Lung (tissue), 12 donors: Measurements from ENCODE around the gene SPATA12. TPM values are rescaled to one million over a fixed set of nuclear protein-coding genes. Genes with fewer than 3 reads are reported as not detected.

Experiments
- ATAC-seq: fragments of 200-7000 bp; cut with Tn5 transposase; one replicate; pipeline ENCODE4 v1.9.1; 2020; ENCODE audit warnings: moderate number of reproducible peaks; ENCODE audit not compliant: insufficient read depth, low FRiP score
- DNase-seq, 3 donors: peaks; one replicate each; pipeline ENCODE4 v3.0.0-alpha.2; 2013 to 2017
- H3K27ac ChIP-seq, 2 donors: one replicate each; pipeline ENCODE4 v1.5.1; 2013; ENCODE audit warnings: mild to moderate bottlenecking in 2 of 2, moderate library complexity in 2 of 2, control low read depth in 1 of 2, inconsistent platforms in 1 of 2, low read depth in 1 of 2, low read length in 1 of 2
- H3K27me3 ChIP-seq, 3 donors: one replicate each; pipeline ENCODE4 v1.5.1; 2013; ENCODE audit warnings: low read length in 2 of 3; ENCODE audit not compliant: control insufficient read depth in 3 of 3, insufficient read depth in 3 of 3
- H3K36me3 ChIP-seq, 4 donors: one replicate each; pipeline ENCODE4 v1.5.1; 2013; ENCODE audit warnings: low read length in 4 of 4, mild to moderate bottlenecking in 1 of 4, moderate library complexity in 1 of 4; ENCODE audit not compliant: control insufficient read depth in 4 of 4, insufficient read depth in 4 of 4
- H3K4me1 ChIP-seq, 5 donors: one replicate each; pipeline ENCODE4 v1.5.1; 2013; ENCODE audit warnings: low read length in 5 of 5, mild to moderate bottlenecking in 2 of 5, moderate library complexity in 1 of 5; ENCODE audit not compliant: control insufficient read depth in 5 of 5, insufficient read depth in 5 of 5
- H3K4me3 ChIP-seq: one replicate; pipeline ENCODE4 v1.5.1; 2013; ENCODE audit warnings: mild to moderate bottlenecking, control low read depth, moderate library complexity
- H3K9ac ChIP-seq, 2 donors: one replicate each; pipeline ENCODE4 v1.5.1; 2013; ENCODE audit warnings: low read length in 2 of 2, control low read depth in 1 of 2; ENCODE audit not compliant: insufficient read depth in 1 of 2
- H3K9me3 ChIP-seq, 4 donors: one replicate each; pipeline ENCODE4 v1.5.1; 2013; ENCODE audit warnings: low read length in 3 of 4, mild to moderate bottlenecking in 1 of 4, moderate library complexity in 1 of 4; ENCODE audit not compliant: control insufficient read depth in 4 of 4, insufficient read depth in 3 of 4
- CTCF ChIP-seq: IDR thresholded peaks from 2 replicates; pipeline ENCODE4 v1.5.1; 2012; ENCODE audit warnings: mild to moderate bottlenecking; ENCODE audit errors: control extremely low read depth, extremely low read depth
- WGBS, 2 donors: extraction: QIAGEN DNeasy Blood & Tissue Kit; methylation state at CpG; one replicate each; pipeline ENCODE4 v1.1.7; 2013; 5-methylcytosine and 5-hydroxymethylcytosine counted together
- polyA plus RNA-seq, 2 donors: library from polyadenylated mRNA; stranded (reverse); fragments of 200-250 nt; gene quantifications; one replicate each; pipeline ENCODE4 v1.2.1, GENCODE V29; 2013
- total RNA-seq, 2 donors: library from RNA; depleted of rRNA in 1 of 2; stranded (reverse); fragments of >200 nt in 1 of 2; gene quantifications; one replicate each; pipeline ENCODE4 v1.2.1, GENCODE V29; 2014 to 2021
- donor health status: control.
- donor health status: control.
- donor health status: Bipolar disorder and iron deficiency.
- donor health status: healthy.
- donor health status: DM: yes; HTN: yes; CAD: no.

The SPATA12 gene
- total and polyA plus RNA-seq, 4 donors: 0.08 to 0.15 (median 0.08) TPM; not detected in 1

DNA sequence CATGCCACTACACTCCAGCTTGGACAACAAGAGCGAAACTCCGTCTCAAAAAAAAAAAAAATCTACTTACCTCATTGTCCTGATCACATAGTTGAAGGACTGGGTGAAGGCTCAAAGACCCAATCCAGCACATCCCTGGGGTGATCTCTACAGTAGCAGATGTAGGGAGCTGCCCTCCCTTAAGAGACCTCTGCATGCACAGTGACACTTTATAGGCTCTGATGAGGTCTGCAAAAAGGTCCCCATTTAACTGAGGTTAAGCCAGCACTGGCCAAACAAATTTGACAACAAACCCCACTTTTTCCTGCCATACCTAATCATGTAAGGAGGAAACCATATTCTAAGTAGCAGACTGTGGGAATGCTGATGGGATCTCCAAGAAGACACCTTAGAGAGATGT is 31.1 kb upstream of the SPATA12 start:
- 97 to 100% methylated on average over 2 of the region's 2 CpGs for WGBS, 2 donors
- no peak overlapping the region for H3K4me3 ChIP-seq
- TF ChIP-seq CTCF: no peak
- peaks cover 0 to 12% (median 4%) of the 10 kb centered on the region in 5 donors for H3K4me1 ChIP-seq
- peaks cover 0 to 2% (median 0%) of the 10 kb centered on the region in 4 donors for H3K9me3 ChIP-seq
- no peak for DNase-seq
- H3K27me3 ChIP-seq: no peaks in the 10 kb centered on the region
- H3K9ac ChIP-seq: no peak overlapping the region
- H3K36me3 ChIP-seq: no peaks in the 10 kb centered on the region
- no peak for ATAC-seq
- no peak overlapping the region for H3K27ac ChIP-seq

DNA sequence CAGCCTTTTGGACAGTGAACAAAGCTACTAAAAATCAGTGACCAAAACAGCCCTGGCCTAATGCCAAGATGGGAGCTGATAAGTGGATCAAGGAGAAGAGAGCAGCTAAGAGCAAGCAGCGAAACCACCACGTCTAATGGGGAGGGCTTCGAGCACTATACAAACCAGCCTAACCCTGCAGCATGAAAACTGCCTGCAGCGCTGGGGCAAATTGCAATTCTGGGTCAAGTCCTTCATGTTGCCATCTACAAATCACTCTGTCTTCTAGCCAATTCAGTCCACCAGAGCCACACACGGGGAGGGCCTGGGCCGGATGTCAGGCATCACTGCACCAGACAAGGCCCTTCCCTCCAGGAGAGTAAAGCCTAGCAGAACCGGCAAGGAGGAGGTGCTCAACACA is 30.5 kb upstream of the SPATA12 start:
- DNase-seq: peak in 2 of 3 donors; percentile 27 to 58

DNA sequence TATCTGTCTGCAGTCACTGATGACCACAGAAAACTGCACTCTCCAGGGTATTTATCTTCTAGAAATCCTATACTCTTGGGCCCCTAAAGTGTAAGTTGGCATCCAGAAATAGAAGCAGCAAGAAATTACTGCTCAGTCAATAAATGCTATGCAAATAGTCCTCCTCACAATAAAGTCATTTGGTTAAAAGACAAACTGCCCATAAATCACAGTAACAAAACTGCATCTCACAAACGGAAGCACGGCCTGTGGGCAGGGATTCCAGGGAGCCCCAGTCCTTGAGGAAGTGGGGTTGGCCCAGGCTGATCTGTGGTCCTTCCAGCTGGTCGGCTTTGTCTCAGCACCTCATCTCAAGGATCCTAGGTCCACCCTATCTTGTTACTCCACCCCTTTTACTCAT is 29.7 kb upstream of the SPATA12 start:
- no peak overlapping the region for H3K9ac ChIP-seq
- H3K4me3 ChIP-seq: no peak overlapping the region
- H3K27ac ChIP-seq: no peak overlapping the region
- ATAC-seq (no peak), DNase-seq (peak in 1 of 3 donors; percentile 52)
- H3K27me3 ChIP-seq: no peaks in the 10 kb centered on the region
- no peak for TF ChIP-seq CTCF
- no peaks in the 10 kb centered on the region for H3K36me3 ChIP-seq
- H3K9me3 ChIP-seq: peaks cover 0 to 2% (median 0%) of the 10 kb centered on the region in 4 donors
- H3K4me1 ChIP-seq: peaks cover 0 to 12% (median 4%) of the 10 kb centered on the region in 5 donors
- 49 to 50% methylated on average over 3 of the region's 3 CpGs for WGBS, 2 donors

More for the DNA sequence above, 30.5 kb upstream of the SPATA12 start:
- WGBS, 2 donors: 88 to 93% methylated on average over 7 of the region's 7 CpGs
- Histone ChIP-seq H3K9me3 (peaks cover 0 to 2% (median 0%) of the 10 kb centered on the region in 4 donors), H3K4me3 (no peak overlapping the region), H3K27me3 (no peaks in the 10 kb centered on the region), H3K27ac (no peak overlapping the region), H3K9ac (no peak overlapping the region), H3K4me1 (peaks cover 0 to 12% (median 4%) of the 10 kb centered on the region in 5 donors), H3K36me3 (no peaks in the 10 kb centered on the region)
- no peak for ATAC-seq
- TF ChIP-seq CTCF: no peak
